HG02763 (cell line): ENCODE data around the gene RBM10.

Experiments used
- ATAC-seq: cut with Tn5 transposase; IDR thresholded peaks from one replicate; pipeline ENCODE4 v1.9.1; 2021; ENCODE audit warnings: mild to moderate bottlenecking, moderate library complexity; ENCODE audit not compliant: unreplicated experiment

The RBM10 gene

DNA sequence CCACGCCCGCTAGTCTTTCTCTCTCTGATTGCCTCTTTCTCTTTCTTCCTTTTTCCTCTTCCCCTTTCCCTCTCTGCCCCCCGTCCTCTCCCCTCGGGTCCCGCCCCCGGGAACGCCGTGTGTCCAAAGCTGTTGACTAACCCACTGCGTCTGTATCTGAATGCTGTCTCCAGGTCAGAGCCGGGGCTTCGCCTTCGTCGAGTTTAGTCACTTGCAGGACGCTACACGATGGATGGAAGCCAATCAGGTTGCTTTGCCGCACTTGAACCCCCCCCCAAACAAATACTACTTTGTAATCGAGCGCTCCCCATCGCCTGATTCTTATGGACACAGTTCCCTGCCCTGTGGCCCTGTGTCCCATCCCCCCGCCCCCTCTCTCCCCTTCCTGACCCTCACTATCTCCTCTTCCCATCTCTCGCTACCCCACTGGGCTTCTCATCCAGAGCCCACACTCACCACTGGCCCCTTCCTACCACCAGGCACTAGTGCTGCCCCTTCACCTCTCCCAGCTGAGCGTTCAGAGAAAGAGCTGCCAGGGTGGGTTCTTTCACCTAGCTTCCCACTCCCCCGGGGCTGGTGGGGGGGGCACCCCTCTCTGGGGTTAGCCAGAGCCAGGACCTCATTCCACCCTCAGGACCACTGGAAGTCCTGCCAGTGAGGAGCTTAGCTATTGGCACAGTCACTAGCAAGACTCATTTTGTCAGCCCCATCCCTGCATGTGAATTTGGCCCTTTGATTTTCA is 30.0 kb downstream of the RBM10 start:
- no peak for ATAC-seq

DNA sequence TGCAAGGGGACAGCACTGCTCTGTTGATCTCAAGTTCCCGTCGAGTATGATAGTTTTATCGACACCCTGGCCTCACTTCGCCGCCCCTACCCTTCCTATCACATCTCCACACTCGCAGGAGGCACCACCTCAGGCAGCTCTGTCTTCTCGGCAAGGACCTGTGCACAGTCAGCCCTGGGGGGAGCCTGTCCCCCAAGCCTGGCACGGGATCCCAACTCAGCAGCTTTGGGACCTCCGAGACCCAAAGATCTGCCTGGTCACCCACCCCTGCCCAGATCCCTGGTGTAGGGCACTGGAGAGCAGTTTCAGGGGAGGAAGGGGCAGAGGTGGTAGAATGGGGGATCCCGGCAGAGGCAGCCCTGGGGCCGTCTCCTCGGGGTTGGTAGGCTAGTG is 30.6 kb downstream of the RBM10 start:
- ATAC-seq = no peak

DNA sequence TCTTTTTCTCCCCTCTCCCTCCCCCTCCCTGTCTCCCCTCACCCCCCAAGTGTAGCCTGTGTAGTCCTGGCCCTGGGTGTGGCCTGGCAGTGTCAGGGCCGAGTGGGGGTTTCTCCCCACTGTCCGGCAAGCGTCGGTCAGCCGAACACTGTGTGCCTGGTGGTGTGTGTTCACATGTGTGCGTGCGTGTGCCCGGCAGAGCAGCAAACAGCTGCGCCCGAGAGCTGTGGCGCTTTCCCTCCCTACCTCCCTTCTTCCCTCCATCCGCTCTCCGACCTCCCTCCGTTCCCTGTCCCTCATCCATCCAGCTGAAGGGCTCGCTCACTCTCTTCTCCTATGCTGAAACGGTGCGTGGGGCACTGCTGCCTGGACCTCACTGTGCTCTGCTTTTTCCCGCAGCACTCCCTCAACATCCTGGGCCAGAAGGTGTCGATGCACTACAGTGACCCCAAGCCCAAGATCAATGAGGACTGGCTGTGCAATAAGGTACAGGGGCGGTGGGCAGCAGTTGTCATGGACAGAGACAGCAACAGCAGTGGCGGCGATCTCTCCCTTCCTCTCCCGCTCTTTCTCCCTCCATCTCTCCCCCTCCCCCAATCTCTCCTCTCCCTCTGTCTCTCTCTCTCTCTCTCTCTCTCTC is 31.2 kb downstream of the RBM10 start:
- no peak for ATAC-seq

DNA sequence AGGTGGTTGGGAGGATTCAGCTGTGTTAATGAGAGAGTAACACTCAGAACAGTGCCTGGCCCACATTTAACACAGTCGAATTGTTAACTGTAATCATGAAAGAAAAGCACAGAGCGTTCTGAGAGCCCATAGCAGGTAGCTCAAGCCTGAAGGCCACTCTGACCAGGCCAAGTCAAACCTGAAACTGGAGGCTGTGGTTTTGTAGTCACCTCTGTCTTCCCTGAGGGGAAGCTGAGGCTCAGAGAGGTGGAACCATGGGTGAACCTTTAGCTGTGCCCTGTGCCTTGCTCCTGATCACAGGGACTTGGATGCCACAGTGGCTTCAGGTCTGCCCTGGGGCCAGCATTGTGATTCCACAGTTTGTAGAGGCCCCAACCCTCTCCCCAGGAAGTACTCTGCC is 32.1 kb downstream of the RBM10 start:
- no peak for ATAC-seq

DNA sequence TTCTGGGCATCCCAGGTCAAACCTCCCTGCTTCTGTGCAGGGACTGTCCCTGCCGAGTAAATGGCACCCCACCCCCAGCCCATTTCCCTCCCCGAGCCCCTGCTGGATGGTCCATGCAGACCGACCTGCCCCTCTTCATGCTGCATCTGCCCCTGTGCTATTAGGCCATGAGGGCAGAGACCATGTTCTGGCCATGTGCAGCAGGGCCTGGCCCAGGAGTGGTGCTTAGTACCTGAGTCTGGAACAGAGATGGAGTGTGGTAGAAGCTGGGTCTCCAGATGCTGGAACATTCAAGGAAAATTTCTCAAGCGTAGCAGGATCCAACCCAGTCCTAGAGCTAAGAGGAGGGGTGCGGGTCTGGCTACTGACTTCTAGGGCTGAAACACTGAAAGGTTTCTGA is 33.3 kb downstream of the RBM10 start:
- no peak for ATAC-seq

DNA sequence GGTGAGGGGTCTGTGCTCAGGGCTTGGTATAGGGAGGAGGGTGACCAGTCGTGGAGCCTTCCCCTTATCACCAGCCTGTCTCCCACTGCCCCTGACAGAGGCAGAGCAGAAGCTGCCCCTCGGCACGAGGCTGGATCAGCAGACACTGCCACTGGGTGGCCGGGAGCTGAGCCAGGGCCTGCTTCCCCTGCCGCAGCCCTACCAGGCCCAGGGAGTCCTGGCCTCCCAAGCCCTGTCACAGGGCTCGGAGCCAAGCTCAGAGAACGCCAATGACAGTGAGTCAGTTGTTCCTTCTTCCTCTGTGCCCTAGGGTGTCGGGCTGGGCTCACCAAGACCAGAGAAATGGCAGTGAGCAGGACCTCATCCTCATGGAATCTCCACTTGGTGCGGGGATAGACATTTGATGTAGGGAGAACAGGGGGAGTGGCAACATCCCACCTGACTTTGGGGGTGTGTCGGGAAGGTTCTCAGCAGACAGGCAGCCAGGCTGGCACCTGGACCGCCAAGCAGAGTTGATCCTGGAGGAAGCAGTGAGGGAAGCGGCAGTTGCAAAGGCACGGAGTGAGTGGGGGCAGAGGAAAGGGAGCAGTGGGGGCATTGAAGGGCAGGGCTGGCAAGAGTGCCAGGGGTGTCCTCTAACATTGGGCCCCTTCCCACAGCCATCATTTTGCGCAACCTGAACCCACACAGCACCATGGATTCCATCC is 34.4 kb downstream of the RBM10 start:
- ATAC-seq = no peak

DNA sequence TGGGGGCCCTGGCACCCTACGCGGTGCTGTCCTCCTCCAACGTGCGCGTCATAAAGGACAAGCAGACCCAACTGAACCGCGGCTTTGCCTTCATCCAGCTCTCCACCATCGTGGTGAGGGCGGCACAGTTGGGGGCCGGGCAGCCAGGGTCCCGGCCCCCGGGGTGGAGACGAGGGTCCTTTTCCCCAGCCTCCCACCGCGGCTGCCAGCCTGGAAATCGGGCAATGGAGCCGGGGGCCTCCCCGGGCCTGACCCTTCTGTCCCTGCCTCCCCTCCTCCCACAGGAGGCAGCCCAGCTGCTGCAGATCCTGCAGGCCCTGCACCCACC is 34.9 kb downstream of the RBM10 start:
- no peak for ATAC-seq

DNA sequence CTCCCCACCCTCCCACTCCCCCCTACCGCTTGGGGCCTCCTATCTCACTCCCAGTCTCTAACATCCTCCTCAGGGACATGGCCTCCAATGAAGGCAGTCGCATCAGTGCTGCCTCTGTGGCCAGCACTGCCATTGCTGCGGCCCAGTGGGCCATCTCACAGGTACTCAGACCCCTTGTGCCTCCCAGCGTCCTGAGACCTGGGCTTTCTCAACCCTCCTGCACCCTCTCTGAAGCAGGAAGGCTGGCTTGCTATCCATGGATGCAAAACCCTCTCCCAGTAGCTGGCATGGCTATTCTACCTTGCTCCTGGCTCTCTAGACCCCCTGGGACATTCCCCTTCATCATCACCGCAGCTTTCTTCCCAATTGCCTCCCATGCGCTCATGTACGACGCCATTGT is 35.3 kb downstream of the RBM10 start:
- ATAC-seq = no peak

DNA sequence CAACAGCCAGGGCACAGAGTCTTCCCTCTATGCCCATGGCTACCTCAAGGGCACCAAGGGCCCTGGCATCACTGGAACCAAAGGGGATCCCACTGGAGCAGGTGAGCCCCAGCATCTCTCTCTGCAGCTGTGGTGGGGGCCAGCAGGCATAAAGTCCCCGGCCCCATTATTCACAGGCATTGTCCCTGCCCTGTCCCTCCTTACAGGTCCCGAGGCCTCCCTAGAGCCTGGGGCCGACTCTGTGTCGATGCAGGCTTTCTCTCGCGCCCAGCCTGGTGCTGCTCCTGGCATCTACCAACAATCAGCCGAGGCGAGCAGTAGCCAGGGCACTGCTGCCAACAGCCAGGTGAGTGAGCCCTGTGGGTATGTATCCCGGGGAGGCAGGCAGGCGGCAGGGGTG is 36.3 kb downstream of the RBM10 start:
- no peak for ATAC-seq

DNA sequence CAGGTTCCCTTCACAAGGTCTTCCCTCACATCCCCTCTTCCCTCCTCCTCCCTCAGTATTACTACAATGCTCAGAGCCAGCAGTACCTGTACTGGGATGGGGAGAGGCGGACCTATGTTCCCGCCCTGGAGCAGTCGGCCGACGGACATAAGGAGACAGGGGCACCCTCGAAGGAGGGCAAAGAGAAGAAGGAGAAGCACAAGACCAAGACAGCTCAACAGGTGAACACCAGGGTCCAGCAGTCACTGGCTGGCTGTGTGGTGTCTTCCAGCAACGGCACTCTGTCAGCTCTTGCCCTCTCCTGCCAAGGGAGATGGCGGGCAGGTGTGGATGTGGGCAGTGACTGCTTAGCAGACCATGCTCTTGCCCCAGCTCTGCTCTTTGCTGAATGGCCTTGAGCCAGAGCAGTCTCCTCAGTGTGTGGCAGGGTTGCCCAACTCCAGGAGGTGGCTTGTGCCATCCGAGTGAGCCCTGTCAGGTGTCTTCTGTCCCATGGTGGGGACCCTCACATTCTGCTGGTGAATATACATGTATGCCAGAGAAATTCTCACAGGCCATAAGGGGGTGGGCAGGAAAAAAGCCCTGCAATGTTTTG is 37.2 kb downstream of the RBM10 start:
- no peak for ATAC-seq

DNA sequence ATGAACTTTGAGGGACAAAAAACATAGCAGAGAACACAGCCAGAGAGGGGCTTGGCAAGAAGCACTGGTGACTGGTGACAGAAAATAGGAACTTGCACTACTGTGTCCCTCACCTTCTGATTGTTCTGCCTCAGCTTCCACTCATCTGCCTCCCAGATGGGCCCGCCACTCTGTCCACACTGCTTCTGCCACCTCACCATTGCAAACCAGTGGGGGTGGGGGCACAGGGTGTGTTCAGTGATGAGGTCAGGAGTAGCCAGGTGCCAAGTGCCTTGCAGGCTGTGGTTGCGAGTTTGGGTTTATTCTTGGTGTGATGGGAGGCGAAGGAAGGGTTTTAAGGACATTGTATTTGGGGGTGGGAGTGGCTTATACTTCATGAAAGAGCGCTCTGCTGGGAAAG is 39.5 kb downstream of the RBM10 start:
- ATAC-seq = no peak

DNA sequence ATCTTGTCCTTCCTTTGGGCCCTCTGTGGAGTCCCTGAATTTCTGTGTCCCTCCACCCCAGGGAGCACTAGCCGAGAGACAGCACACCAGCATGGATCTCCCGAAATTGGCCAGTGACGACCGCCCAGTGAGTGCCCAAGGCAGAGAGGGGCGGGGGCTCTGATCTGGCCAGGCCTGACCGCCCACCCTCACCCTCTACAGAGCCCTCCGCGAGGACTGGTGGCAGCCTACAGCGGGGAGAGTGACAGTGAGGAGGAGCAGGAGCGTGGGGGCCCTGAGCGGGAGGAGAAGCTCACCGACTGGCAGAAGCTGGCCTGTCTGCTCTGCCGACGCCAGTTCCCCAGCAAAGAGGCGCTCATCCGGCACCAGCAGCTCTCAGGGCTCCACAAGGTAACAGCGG is 40.2 kb downstream of the RBM10 start:
- no peak for ATAC-seq

DNA sequence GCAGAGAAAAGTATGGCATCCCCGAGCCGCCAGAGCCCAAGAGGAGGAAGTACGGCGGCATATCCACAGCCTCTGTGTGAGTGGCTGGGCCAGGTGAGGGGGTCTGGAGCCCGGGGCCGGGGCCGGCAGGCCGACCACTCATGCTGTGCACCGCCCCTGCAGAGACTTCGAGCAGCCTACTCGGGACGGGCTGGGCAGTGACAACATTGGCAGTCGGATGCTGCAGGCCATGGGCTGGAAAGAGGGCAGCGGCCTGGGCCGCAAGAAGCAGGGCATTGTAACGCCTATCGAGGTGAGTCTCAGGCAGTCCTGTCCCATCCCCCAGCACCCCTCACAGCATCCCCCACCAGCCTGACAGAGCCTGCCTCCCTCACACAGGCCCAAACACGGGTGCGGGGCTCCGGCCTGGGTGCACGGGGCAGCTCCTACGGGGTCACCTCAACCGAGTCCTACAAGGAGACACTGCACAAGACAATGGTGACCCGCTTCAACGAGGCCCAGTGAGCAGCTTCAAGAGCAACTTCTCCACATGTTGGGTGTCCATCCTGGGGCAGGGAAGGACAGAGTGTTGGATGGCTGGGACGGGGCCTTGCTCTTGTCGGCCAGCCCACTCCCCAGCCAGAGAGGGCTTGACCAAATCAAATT is 41.2 kb downstream of the RBM10 start:
- ATAC-seq = no peak

DNA sequence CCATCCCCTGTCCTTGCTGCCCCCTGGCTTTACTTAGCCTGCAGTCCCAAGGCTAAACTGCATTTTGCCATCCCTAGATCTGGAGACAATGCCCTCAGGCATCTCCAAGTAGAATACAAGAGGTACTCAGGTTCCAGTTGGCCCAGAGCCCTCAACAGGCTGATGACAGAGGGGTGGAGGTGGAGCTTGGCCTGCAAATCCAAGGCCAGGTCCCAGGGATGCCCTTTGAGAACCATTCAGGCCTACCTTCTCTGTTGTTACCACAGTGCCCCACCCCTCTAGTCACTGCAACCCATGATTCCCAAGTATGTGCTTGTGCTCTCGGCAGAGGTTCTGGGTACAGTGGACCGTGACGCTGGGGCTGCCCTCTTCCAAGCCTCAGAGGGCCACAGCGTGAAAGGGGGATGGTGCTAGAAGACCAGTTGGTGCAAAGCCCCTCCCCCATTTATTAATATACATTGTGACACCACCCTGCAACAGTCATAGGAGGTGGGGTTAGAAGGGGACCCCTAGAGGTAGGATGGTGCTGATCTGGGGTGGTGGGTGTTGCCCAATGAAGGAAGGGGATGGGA is 42.2 kb downstream of the RBM10 start:
- ATAC-seq = no peak

DNA sequence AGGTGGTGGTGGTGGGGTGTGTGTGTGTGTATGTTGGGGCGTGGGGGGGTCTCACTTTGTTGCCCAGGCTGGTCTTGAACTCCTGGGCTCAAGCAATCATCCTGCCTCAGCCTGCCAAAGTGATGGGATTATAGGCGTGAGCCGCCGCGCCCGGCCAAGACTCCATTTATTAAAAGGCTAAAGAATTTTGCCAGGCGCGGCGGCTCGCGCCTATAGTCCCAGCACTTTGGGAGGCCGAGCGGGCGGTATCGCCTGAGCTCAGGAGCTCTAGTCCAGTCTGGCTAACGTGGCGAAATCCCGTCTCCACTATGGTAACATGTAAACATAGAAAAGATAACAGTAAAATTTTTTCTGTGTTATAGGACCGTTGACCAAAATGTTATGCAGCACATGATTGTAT is 44.9 kb downstream of the RBM10 start:
- no peak for ATAC-seq

DNA sequence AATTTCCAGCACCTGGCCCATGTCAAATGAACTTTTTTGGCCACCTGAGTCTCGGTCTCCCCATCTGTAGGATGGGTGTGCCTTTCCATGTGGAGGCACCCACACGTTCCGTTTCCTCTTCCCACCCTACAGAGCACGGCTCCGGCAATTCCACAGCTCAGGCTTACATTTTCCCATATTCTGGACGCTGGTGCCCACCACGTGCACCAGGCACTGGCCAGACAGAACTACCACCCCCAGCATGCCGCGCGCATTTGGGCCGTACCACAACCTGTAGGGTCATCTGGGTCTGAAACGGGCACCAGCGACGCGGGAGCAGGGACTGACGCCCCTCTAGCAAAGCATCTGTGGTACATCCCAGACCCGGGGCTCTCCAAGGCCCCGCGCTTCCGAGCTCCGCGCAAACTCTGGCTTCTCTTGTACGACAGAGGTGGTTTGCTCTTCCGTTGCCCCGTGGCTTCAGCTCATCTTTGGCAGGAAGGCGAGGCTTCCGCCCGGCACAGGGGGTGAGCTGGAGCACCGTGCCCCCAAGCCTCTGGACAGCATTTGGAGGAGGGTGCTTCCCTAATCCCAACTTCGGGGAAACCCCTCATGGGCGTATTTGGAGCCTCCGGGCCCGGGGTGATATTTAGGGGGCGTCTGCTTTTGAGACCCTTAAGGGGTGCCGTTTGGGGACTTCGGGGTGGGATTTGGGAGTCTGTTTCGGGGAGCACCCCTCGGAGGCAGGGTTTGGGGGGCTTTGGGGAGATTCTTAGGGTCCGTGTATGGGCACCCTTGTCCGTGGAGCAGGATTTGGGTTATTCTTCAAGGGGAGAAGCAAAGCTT is 45.6 kb downstream of the RBM10 start:
- ATAC-seq = peak; percentile 41

DNA sequence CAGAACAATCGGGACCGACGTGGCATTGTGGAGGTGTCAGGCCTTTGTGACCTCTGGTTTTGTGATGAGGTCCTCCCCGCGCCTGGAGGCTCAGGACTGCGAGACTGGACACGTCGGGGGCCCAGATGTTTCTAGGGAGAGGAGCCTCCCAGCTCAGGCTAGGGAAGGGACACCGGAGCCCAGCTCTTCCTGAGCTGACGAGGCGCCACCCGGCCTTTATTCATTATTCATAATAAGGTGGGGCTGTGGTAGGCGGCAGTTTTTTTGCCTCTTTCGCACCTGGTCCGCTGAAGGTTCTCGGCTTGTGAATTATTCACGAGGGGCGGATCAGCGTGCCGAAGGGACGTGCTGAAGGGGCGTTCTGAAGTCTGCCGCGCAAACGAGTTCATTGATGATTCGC is 46.3 kb downstream of the RBM10 start:
- ATAC-seq = no peak

DNA sequence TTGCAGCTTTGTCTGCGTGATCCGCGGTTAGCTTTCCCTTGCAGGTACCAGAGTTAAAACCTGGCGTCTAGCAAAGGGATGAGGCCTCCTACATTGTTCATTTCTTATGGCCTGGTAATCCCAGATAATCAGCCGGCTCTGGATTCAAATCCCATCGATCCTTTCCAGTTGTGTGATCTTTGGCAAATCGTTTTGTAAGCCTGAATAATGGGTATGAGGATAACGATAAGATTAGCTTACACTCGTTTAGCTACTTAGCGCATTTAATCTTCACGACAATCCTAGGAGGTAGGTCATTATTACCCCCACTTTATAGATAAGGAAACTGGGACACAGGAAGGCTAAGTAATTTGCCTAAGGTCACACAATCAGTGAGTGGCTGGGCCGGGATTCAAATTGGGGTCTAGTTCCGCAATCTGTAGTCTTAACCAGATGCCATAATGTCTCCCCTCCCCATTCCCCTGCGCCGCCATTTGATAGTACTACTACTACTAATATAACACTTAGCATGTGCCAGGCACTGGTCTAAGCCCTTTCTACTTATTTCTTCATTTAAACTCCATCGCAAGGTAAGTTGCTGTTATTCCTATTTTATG is 46.9 kb downstream of the RBM10 start:
- no peak for ATAC-seq

DNA sequence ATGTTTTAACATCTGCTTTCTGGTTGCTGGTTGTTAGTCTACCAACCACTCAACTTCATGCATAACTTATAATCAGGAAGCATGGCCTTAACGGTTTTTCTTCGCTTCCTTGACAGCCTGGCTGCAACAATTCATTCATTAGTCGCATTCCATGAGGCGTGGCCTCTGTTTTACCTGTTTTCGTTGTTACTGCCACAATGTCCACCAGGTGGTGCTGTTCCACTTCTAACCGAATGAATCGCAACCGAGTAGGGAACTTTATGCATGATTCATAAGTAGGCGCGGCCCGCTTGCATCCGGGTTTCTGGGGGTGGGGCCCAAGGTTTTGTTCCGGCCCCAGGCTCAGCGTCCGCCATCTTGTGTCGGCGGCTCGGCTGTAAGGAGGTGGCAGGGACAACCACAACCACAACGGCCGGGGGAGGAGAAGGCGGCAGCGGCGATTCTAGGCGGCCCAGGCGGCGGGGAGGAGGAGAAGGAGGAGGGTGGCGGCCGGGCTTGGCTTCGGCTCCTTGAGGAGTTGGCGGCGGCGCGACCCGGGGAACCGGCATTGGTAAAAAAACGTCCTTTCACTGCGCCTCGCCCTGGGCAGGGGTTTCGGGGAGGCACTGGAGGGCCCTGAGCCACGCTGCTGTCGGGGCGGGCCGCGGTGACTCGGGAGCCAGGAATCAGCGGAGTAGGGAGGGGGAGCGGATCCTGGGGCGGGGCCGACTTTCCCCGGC is 48.6 kb downstream of the RBM10 start, which contains the start of gene UBA1:
Gene UBA1, plus strand, starts transcription at position 355 of the 719 bp plus-strand sequence. CDS start 4,974 bp downstream, outside the sequence.
- ATAC-seq = peak; percentile 82
